WI38 (cell line): ENCODE data around the gene PTPN4.

ENCODE experiments used
- H3K4me3 ChIP-seq: 2 replicates; pipeline ENCODE4 v1.5.1; 2011; ENCODE audit warnings: low read depth, mild to moderate bottlenecking, control low read depth, low read length
- TF ChIP-seq, protein P1 (sequence below): IDR thresholded peaks from 2 replicates; pipeline ENCODE4 v1.5.1; 2012; ENCODE audit warnings: low read depth, mild to moderate bottlenecking, control low read depth, low read length

Gene PTPN4

DNA sequence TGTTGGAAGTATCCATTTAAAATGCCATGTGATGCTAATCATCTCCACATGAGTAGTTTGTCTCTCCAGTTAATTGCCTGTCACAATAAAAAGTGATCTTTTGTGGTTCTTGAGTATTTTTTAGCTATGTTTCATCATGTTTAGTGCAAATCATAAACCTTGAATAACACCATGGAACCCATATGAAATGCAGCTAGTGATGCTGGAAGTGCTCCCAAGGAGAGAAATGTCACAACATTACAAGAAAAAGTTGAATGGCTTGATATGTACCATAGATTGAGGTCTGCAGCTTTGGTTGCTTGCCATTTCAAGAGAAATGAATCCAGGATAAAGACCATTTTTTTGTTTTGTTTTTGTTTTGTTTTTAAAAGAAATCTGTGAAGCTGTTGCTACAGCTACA lies 14.3 kb downstream of the PTPN4 start:
- H3K4me3 ChIP-seq, result no peak overlapping the region
- TF ChIP-seq, protein P1, sequence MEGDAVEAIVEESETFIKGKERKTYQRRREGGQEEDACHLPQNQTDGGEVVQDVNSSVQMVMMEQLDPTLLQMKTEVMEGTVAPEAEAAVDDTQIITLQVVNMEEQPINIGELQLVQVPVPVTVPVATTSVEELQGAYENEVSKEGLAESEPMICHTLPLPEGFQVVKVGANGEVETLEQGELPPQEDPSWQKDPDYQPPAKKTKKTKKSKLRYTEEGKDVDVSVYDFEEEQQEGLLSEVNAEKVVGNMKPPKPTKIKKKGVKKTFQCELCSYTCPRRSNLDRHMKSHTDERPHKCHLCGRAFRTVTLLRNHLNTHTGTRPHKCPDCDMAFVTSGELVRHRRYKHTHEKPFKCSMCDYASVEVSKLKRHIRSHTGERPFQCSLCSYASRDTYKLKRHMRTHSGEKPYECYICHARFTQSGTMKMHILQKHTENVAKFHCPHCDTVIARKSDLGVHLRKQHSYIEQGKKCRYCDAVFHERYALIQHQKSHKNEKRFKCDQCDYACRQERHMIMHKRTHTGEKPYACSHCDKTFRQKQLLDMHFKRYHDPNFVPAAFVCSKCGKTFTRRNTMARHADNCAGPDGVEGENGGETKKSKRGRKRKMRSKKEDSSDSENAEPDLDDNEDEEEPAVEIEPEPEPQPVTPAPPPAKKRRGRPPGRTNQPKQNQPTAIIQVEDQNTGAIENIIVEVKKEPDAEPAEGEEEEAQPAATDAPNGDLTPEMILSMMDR, result no peak

DNA sequence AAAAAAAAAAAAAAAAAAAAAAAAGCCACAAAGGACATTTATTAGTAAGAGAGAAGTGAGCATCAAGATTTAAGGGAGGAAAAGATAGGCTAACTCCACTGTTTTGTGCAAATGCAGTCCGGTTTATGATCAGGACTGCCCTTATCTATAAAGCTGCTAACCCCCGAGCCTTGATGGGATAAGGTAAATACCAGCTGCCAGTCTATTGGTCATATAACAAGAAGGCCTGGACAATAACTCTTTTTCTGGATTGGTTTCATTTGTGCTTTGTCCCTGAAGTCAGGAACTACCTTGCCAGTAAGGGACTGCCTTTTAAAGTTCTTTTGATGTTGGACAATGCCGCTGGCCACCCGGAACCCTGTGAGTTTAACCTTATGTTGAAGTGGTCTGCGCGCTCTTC lies 15.4 kb downstream of the PTPN4 start:
- H3K4me3 ChIP-seq, result no peak overlapping the region
- TF ChIP-seq, protein P1, result no peak

DNA sequence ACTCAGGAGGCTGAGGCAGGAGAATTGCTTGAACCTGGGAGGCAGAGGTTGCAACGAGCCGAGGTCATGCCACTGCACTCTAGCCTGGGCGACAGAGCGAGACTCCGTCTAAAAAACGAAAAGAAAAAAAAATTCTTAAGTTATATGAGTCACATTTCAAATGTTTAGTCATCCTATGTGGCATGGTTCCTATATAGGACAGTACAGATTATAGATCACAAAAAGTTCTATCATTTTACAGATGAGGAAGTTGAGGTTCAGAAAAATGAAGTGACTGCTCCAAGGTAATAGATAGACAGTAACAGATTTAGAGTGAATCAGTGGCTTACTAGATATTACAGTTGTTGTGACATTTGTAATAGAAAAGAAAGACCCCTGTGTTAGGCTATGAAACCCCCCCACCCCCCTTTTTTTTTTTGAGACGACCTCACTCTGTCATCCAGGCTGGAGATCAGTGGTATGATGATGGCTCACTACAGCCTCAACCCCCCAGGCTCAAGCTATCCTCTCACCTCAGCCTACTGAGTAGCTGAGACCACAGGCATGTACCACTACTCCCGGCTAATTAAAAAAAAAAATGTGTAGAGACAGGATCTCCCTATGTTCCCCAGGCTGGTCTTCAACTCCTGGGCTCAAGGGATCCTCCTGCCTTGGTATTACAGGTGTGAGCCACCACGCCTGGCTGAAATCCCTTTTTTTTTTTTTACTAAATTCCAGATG lies 22.7 kb downstream of the PTPN4 start:
- TF ChIP-seq, protein P1, result no peak
- H3K4me3 ChIP-seq, result no peak overlapping the region

DNA sequence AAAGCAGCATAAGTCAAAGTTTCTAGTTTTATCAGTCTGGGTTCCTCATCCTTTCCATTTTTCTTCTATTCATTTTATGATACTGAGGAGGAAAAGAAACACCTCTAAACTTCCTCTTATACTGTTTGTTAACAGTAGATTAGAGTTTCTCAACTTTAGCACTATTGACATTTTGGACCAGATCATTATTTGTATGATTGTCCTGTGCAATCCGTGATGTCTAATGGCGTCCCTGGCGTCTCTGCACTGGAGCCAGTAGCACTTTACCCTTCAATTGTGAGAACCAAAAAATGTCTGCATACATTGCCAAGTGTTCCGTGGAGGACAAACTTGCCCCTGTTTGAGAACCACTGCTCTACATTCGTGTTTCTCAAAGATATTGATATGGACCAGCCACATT lies 25.2 kb downstream of the PTPN4 start:
- no peak overlapping the region for H3K4me3 ChIP-seq
- TF ChIP-seq, protein P1, result no peak

DNA sequence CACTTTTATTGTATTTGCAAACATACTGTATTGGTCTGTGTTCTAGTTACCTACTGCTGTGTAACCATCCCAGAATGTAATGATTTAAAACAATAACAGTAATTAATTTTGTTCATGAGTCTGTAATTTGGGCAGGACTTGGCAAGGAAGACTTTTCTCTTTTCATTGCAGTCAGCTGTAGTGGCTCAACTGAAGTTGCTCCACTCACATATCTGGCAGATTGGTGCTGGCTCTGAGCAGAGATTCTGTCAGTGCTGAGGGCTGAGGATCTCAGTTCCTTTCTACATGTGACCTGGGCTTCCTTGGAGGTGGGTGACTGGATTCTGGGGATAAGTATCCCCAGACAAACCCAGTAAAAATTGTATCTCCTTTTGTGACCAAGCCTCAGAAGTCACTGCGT lies 26.6 kb downstream of the PTPN4 start:
- TF ChIP-seq, protein P1, result no peak
- H3K4me3 ChIP-seq, result no peak overlapping the region

DNA sequence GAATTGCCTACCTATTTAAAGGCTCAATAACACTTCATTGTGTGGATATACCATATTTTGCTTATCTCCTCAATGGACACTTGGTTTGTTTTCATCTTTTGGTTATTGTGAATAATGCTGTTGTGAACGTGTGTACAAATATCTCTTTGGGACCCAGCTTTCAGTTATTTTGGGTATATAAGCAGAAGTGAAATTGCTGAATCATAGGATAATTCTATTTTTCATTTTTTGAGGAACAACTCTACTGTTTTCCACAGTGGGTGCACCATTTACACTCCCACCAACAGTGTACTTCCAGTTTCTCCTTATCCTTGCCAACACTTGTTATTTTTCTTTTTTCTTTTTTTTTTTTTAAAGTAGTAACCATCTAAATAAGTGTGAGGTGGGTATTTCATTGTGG lies 29.0 kb downstream of the PTPN4 start:
- TF ChIP-seq, protein P1, result no peak
- H3K4me3 ChIP-seq, result no peak overlapping the region

DNA sequence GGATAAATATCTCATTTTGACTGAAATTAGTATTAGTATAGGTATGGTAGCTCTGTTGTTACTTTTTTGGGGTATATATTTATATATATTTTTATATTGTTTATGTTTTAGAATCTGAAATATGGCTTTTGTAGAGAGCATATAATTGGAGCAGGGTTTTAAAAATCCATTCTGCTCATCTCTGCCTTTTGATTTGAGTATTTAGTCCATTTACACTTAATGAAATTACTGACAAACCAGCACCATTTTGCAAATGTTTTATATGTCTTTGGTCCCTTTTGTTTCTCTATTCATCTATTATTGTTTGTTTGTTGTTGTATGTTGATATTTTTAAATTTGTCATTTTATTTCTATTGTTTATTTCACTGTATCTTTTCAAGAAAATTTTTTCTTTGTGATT lies 30.7 kb downstream of the PTPN4 start:
- H3K4me3 ChIP-seq, result no peak overlapping the region
- TF ChIP-seq, protein P1, result no peak
